GM12878 (cell line): ENCODE measurements around the gene NTN1. TPM values are rescaled to one million over a fixed set of nuclear protein-coding genes. Genes with fewer than 3 reads are reported as not detected.

Source experiments
- ATAC-seq: fragments of 200-7000 bp; cut with Tn5 transposase; 3 replicates; pipeline ENCODE4 v1.9.1; 2020; ENCODE audit warnings: mild to moderate bottlenecking, moderate library complexity
- BruUV-seq: library from RNA; stranded (reverse); fragments of 400-500 nt; replicated peaks from 2 replicates; lab custom pipeline; 2021; lab: Mats Ljungman, UMichigan
- CTCF ChIA-PET: fragments of 300-600 bp; sonication (Branson Sonifier 250); formaldehyde crosslinking; extraction: SDS; loops from one replicate; lab custom pipeline; 2021; ENCODE audit warnings: inconsistent platforms; lab: Yijun Ruan, JAX
- POLR2A ChIA-PET: fragments of 350-600 bp; formaldehyde crosslinking; extraction: SDS; loops from one replicate; lab custom pipeline; 2021; ENCODE audit warnings: inconsistent platforms; lab: Charles Lee
- RAD21 ChIA-PET: fragments of 300-600 bp; sonication (Branson Sonifier 250); formaldehyde crosslinking; loops from one replicate; lab custom pipeline; 2023; ENCODE audit warnings: antibody characterized with exemption; ENCODE audit not compliant: unreplicated experiment; lab: Charles Lee
- SMC1A ChIA-PET: fragments of 300-600 bp; sonication (Branson Sonifier 250); formaldehyde crosslinking; loops from one replicate; lab custom pipeline; 2023; ENCODE audit not compliant: unreplicated experiment, uncharacterized antibody; lab: Charles Lee
- DNase-seq: peaks from one replicate; pipeline ENCODE4 v3.0.0-alpha.2; 2011; ENCODE audit warnings: low read depth, low spot score
- FAIRE-seq: peaks from 3 replicates; lab custom pipeline; 2011; peaks lifted over from hg19 to GRCh38; lab: Jason Lieb, UNC
- H2AFZ ChIP-seq: 2 replicates; pipeline ENCODE4 v1.6.0; 2011; ENCODE audit warnings: low read depth, low read length, control low read depth; ENCODE audit not compliant: control insufficient read depth
- H3K27ac ChIP-seq: 2 replicates; pipeline ENCODE4 v1.5.1; 2011; ENCODE audit warnings: control low read depth; ENCODE audit not compliant: control insufficient read depth, insufficient read depth
- H3K27me3 ChIP-seq, 2 experiments: replicated peaks in 1 of 2; 2 replicates each; pipeline versions ENCODE4 v1.6.0 to v1.6.1; 2011; ENCODE audit warnings: low read length in 1 of 2; ENCODE audit not compliant: control insufficient read depth in 2 of 2, insufficient read depth in 2 of 2
- H3K36me3 ChIP-seq, 2 experiments: 2 replicates each; pipeline ENCODE4 v1.5.1; 2011; ENCODE audit warnings: low read length in 1 of 2; ENCODE audit not compliant: control insufficient read depth in 2 of 2, insufficient read depth in 2 of 2
- H3K4me1 ChIP-seq: 2 replicates; pipeline ENCODE4 v1.6.1; 2011; ENCODE audit warnings: mild to moderate bottlenecking, low read length, moderate library complexity, mixed read lengths; ENCODE audit not compliant: control insufficient read depth, insufficient read depth
- H3K4me2 ChIP-seq: 2 replicates; pipeline ENCODE4 v1.6.0; 2011; ENCODE audit warnings: control low read depth; ENCODE audit not compliant: control insufficient read depth, insufficient read depth
- H3K4me3 ChIP-seq: fragments of 200-600 bp; sonication (generic); 2 replicates; pipeline ENCODE4 v1.5.1; 2016
- H3K79me2 ChIP-seq: 2 replicates; pipeline ENCODE4 v1.6.0; 2011; ENCODE audit warnings: low read length; ENCODE audit not compliant: control insufficient read depth, insufficient read depth
- H3K9ac ChIP-seq: 2 replicates; pipeline ENCODE4 v1.8.0; 2011; ENCODE audit warnings: low read length, control low read depth, mixed read lengths; ENCODE audit not compliant: control insufficient read depth, insufficient read depth
- H3K9me3 ChIP-seq: replicated peaks from 3 replicates; pipeline ENCODE4 v1.5.1; 2011; ENCODE audit warnings: mild to moderate bottlenecking, low read length; ENCODE audit not compliant: control insufficient read depth, insufficient read depth
- H4K20me1 ChIP-seq: 2 replicates; pipeline ENCODE4 v1.6.0; 2011; ENCODE audit not compliant: control insufficient read depth, insufficient read depth
- BCL3 ChIP-seq: IDR thresholded peaks from 2 replicates; pipeline ENCODE4 v1.6.1; 2011; ENCODE audit warnings: borderline replicate concordance, low read depth, mild to moderate bottlenecking, moderate library complexity, low read length; ENCODE audit not compliant: insufficient read depth, poor library complexity, severe bottlenecking
- CBX3 ChIP-seq: fragments of 200-600 bp; sonication (generic); IDR thresholded peaks from 2 replicates; pipeline ENCODE4 v1.6.1; 2016; ENCODE audit warnings: low read depth, borderline replicate concordance
- KAT2A ChIP-seq: conservative IDR thresholded peaks from 2 replicates; pipeline ENCODE4 v1.6.1; 2011; ENCODE audit warnings: low read depth, low read length; ENCODE audit not compliant: control insufficient read depth
- RUNX3 ChIP-seq: IDR thresholded peaks from 2 replicates; pipeline ENCODE4 v1.6.1; 2012; ENCODE audit warnings: low read length, inconsistent platforms
- SUZ12 ChIP-seq: fragments of 200-600 bp; sonication (generic); IDR thresholded peaks from one replicate; pipeline ENCODE4 v1.6.1; 2018; ENCODE audit warnings: antibody characterized with exemption, mild to moderate bottlenecking; ENCODE audit not compliant: unreplicated experiment
- TCF12 ChIP-seq: IDR thresholded peaks from 2 replicates; pipeline ENCODE4 v1.6.1; 2011; ENCODE audit warnings: low read depth, mild to moderate bottlenecking, low read length
- TCF7 ChIP-seq: IDR thresholded peaks from 2 replicates; pipeline ENCODE4 v1.6.1; 2014; ENCODE audit warnings: antibody characterized with exemption, borderline replicate concordance
- USF2 ChIP-seq: IDR thresholded peaks from 2 replicates; pipeline ENCODE4 v1.6.1; 2011; ENCODE audit warnings: low read depth, low read length, improper control_type of control experiment, borderline replicate concordance
- WGBS: methylation state at CpG from one replicate; pipeline ENCODE4 v1.1.6; 2016; ENCODE audit warnings: low lambda C conversion rate; ENCODE audit not compliant: insufficient replicate concordance, insufficient coverage; ENCODE audit errors: missing lambda C conversion rate; 5-methylcytosine and 5-hydroxymethylcytosine counted together
- in situ Hi-C: fragments of 300-500 bp; cut with MboI; formaldehyde crosslinking; loops from 9 replicates; pipeline ENCODE4 v1.14.3; 2018; ENCODE audit warnings: mixed read lengths
- intact Hi-C: fragments of 100-400 bp; cut with micrococcal nuclease; formaldehyde crosslinking; loops from one replicate; pipeline ENCODE4 v1.14.2; 2022; ENCODE audit not compliant: unreplicated experiment
- polyA plus RNA-seq, 11 experiments: library from polyadenylated mRNA; depleted of rRNA in 4 of 11; unstranded in 6 of 11; stranded (reverse) in 5 of 11; fragments of >200 nt; fragmentation: Nextera tagmentation in 4 of 11; fragmentation: Illumina TruSeq in 1 of 11; extraction: Ambion mirVana in 4 of 11; extraction: Trizol in 1 of 11; gene quantifications; 1 replicate in 1 of 11; 2 replicates in 10 of 11; pipeline versions ENCODE4 v1.2.1 to v1.2.3, GENCODE V29; 2011 to 2016; ENCODE audit warnings: inconsistent platforms in 2 of 11, missing spikeins in 2 of 11, low read depth in 1 of 11
- total RNA-seq, 4 experiments: library from RNA; depleted of rRNA in 3 of 4; stranded (reverse); fragments of >200 nt in 3 of 4; fragmentation: Illumina TruSeq in 1 of 4; extraction: Trizol in 1 of 4; gene quantifications; 2 replicates each; pipeline versions ENCODE4 v1.2.1 to v1.2.3, GENCODE V29; 2013 to 2021
- TF ChIP-seq, protein P1 (sequence below): IDR thresholded peaks from 2 replicates; pipeline ENCODE4 v1.6.1; 2012; ENCODE audit warnings: improper control_type of control experiment, low read depth, low read length; ENCODE audit not compliant: insufficient replicate concordance
- TF ChIP-seq, protein P2 (sequence below): IDR thresholded peaks from 2 replicates; pipeline ENCODE4 v1.6.1; 2012; ENCODE audit warnings: low read depth, low read length, improper control_type of control experiment

Gene NTN1
- total and polyA plus RNA-seq, 10 of the 15 experiments (the other 5 are each of a cell fraction or from before 2014, with no cell fraction given): 0.02 to 0.89 (median 0.35) TPM

DNA sequence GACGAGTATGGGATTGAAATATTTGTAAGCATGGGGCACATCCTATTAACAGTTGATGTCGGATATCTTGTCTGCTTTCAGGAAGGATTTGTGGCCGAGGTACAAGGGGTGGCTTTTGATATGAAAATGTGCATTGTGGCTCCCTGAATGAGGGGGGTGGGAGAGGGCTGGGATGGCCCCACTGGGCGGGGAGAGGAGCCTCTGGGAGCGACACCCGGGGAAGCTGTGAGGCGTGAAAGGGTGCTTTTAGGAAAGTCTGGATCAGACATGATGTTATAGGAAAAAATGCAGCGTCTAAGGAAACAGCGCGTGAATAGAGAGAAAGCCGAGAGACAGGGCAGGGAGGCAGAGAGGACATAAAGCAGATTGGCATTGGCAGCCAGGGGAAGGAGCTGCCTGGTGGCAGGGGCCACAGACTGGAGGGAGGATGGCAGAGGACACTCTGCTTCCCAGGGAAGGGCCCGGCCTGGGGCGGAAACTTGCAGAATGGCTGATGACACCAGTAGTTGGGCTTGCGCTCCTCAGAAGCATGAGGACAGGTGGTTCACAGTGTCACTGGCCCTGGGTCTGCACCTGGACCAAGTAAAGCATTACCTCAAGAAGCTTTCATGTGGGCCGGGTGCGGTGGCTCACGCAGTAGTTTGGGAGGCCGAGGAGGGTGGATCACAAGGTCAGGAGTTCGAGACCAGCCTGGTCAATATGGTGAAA, 95.7 kb downstream of the NTN1 start:
- ChIA-PET RAD21 (interaction anchor here (3.1 kb wide), 1 partner anchor 405 kb away, joined by 8 read pairs; no protein-coding TSS in a partner anchor), POLR2A (no interaction called here), SMC1A (interaction anchor here (1.0 to 1.7 kb wide), 2 partner anchors 84 to 175 kb away, joined by 3 to 4 read pairs; no protein-coding TSS in a partner anchor), CTCF (interaction anchor here (2.7 kb wide), 1 partner anchor 174 kb away, joined by 29 read pairs; no protein-coding TSS in a partner anchor)
- no peak overlapping the region for H3K4me2 ChIP-seq
- no TSS peak for BruUV-seq
- DNase-seq: no peak
- FAIRE-seq: no peak
- no peak for ATAC-seq
- no peak overlapping the region for H3K9ac ChIP-seq
- no peaks in the 10 kb centered on the region for H3K4me1 ChIP-seq
- peaks cover 0 to 5% of the 10 kb centered on the region in 2 experiments; a peak in 2 of 4 replicates for H3K27me3 ChIP-seq
- intact Hi-C loops (no loop called here), in situ Hi-C loops (no loop called here)
- H3K27ac ChIP-seq: no peak overlapping the region
- no peaks in the 10 kb centered on the region for H3K9me3 ChIP-seq
- no peaks in the 10 kb centered on the region for H4K20me1 ChIP-seq
- H3K36me3 ChIP-seq: no peaks in the 10 kb centered on the region
- no peaks in the 10 kb centered on the region for H3K79me2 ChIP-seq
- H3K4me3 ChIP-seq: no peak overlapping the region
- WGBS: 42% methylated on average over 18 of the region's 19 CpGs
- H2AFZ ChIP-seq: no peak overlapping the region
- TF ChIP-seq KAT2A: no peak
- TF ChIP-seq USF2: no peak
- TF ChIP-seq SUZ12: no peak
- TF ChIP-seq RUNX3: no peak
- no peak for TF ChIP-seq TCF12
- TF ChIP-seq BCL3: no peak
- TF ChIP-seq, protein P1, sequence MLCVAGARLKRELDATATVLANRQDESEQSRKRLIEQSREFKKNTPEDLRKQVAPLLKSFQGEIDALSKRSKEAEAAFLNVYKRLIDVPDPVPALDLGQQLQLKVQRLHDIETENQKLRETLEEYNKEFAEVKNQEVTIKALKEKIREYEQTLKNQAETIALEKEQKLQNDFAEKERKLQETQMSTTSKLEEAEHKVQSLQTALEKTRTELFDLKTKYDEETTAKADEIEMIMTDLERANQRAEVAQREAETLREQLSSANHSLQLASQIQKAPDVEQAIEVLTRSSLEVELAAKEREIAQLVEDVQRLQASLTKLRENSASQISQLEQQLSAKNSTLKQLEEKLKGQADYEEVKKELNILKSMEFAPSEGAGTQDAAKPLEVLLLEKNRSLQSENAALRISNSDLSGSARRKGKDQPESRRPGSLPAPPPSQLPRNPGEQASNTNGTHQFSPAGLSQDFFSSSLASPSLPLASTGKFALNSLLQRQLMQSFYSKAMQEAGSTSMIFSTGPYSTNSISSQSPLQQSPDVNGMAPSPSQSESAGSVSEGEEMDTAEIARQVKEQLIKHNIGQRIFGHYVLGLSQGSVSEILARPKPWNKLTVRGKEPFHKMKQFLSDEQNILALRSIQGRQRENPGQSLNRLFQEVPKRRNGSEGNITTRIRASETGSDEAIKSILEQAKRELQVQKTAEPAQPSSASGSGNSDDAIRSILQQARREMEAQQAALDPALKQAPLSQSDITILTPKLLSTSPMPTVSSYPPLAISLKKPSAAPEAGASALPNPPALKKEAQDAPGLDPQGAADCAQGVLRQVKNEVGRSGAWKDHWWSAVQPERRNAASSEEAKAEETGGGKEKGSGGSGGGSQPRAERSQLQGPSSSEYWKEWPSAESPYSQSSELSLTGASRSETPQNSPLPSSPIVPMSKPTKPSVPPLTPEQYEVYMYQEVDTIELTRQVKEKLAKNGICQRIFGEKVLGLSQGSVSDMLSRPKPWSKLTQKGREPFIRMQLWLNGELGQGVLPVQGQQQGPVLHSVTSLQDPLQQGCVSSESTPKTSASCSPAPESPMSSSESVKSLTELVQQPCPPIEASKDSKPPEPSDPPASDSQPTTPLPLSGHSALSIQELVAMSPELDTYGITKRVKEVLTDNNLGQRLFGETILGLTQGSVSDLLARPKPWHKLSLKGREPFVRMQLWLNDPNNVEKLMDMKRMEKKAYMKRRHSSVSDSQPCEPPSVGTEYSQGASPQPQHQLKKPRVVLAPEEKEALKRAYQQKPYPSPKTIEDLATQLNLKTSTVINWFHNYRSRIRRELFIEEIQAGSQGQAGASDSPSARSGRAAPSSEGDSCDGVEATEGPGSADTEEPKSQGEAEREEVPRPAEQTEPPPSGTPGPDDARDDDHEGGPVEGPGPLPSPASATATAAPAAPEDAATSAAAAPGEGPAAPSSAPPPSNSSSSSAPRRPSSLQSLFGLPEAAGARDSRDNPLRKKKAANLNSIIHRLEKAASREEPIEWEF: no peak
- TF ChIP-seq TCF7: no peak
- TF ChIP-seq CBX3: no peak
- TF ChIP-seq, protein P2, sequence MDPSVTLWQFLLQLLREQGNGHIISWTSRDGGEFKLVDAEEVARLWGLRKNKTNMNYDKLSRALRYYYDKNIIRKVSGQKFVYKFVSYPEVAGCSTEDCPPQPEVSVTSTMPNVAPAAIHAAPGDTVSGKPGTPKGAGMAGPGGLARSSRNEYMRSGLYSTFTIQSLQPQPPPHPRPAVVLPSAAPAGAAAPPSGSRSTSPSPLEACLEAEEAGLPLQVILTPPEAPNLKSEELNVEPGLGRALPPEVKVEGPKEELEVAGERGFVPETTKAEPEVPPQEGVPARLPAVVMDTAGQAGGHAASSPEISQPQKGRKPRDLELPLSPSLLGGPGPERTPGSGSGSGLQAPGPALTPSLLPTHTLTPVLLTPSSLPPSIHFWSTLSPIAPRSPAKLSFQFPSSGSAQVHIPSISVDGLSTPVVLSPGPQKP: no peak
